Activated CD4-positive, alpha-beta T cell treated with anti-CD3 and anti-CD28 coated beads for 36 hours (primary cell): ENCODE results near the gene CYP1A2. TPM values are rescaled to one million over a fixed set of nuclear protein-coding genes. Genes with fewer than 3 reads are reported as not detected.

ENCODE experiments used
- ATAC-seq: fragments of 200-7000 bp; cut with Tn5 transposase; one replicate; pipeline ENCODE4 v1.10.0; 2021; ENCODE audit warnings: mild to moderate bottlenecking, moderate library complexity
- CTCF ChIA-PET: fragments of 350-600 bp; sonication (Branson Sonifier 250); formaldehyde crosslinking; loops from one replicate; lab custom pipeline; 2021; ENCODE audit warnings: antibody characterized with exemption; lab: Charles Lee
- POLR2A ChIA-PET: fragments of 350-600 bp; sonication (Branson Sonifier 250); formaldehyde crosslinking; loops from one replicate; lab custom pipeline; 2021; ENCODE audit warnings: antibody characterized with exemption, inconsistent platforms; lab: Charles Lee
- DNase-seq: peaks from one replicate; pipeline ENCODE4 v3.0.0-alpha.2; 2020
- H3K27ac Mint-ChIP-seq: one replicate; pipeline ENCODE4 v1.8.0; 2021; ENCODE audit warnings: mixed read lengths
- H3K27me3 Mint-ChIP-seq: one replicate; pipeline ENCODE4 v1.8.0; 2021; ENCODE audit warnings: mixed read lengths
- H3K36me3 Mint-ChIP-seq: one replicate; pipeline ENCODE4 v1.8.0; 2021; ENCODE audit warnings: low read depth, mixed read lengths
- H3K4me1 Mint-ChIP-seq: one replicate; pipeline ENCODE4 v1.8.0; 2021; ENCODE audit warnings: mixed read lengths
- H3K4me3 Mint-ChIP-seq: one replicate; pipeline ENCODE4 v1.8.0; 2021; ENCODE audit warnings: mild to moderate bottlenecking, moderate library complexity, mixed read lengths
- H3K9me3 Mint-ChIP-seq: one replicate; pipeline ENCODE4 v1.8.0; 2021; ENCODE audit warnings: low read depth, mixed read lengths
- intact Hi-C, 2 experiments: fragments of 100-400 bp; cut with DNase I in 1 of 2; cut with micrococcal nuclease in 1 of 2; formaldehyde crosslinking; loops; one replicate each; pipeline versions ENCODE4 v1.14.2 to v1.15.1; 2022 to 2024; cut with DNase I, micrococcal nuclease
- total RNA-seq, 2 experiments: library from RNA; stranded (reverse); gene quantifications; one replicate each; pipeline ENCODE4 v1.2.3, GENCODE V29; 2021

Gene CYP1A2
- total RNA-seq, 2 experiments from 2014 or later: not detected

- intact Hi-C loops: no loop called here
- ChIA-PET CTCF (interaction anchor here (0.5 to 22.1 kb wide), 17 partner anchors 2 to 380 kb away, joined by 3 to 743 read pairs (median 3); partner anchors contain the start of gene CSK), POLR2A (interaction anchor here (0.6 to 2.5 kb wide), 7 partner anchors 11 to 677 kb away, joined by 3 to 21 read pairs (median 5); no protein-coding TSS in a partner anchor)
- H3K4me3 Mint-ChIP-seq: peak overlapping the region; percentile 68
- H3K36me3 Mint-ChIP-seq: no peaks in the 10 kb centered on the region
- peaks cover 73% of the 10 kb centered on the region for H3K4me1 Mint-ChIP-seq
- DNase-seq (peak; percentile 76), ATAC-seq (peak; percentile 61)
- no peaks in the 10 kb centered on the region for H3K27me3 Mint-ChIP-seq
- H3K9me3 Mint-ChIP-seq: no peaks in the 10 kb centered on the region
- H3K27ac Mint-ChIP-seq: peak overlapping the region; percentile 99
Observed at GRCh38 chr15:74776821-74777768, 28.4 kb downstream of the CYP1A2 start.

DNA sequence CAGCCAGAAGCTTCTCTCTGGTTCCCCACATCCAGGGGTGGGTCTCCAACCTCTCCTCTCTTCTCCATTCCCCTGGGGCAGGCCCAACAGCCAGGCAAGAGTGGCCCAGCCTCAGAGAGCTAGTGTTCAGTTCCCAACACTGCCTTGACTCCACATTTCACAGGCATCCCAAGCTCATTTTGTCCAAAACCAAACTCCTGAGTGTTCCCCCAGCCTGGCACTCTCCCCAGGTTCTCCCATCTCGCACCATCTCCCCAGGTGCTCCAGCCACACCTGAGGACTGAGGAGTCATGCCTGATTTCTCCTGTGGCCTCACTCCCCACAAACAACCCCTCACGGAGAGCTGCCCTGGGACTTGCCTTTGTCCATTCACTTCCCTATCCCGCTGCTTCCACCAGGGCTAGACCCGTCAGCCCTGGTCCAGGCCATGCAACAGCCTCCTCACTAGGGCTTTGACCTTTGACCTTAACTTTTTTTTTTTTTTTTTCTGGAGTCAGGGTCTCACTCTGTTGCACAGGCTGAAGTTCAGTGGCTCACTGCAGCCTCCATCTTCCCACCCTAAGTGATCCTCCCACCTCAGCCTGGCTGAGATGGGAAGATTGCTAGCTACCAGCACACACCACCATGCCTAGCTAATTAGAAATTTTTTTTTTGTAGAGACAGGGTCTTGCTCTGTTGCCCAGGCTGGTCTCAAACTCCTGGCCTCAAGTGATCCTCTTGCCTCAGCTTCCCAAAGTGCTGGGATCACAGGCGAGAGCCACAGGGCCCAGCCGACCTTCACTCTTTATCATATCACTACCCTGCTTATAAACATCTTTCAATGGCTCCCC, 29.3 kb downstream of the CYP1A2 start:
- peak; percentile 2 for ATAC-seq
- POLR2A ChIA-PET: interaction anchor here (0.6 to 2.5 kb wide), 7 partner anchors 10 to 676 kb away, joined by 3 to 21 read pairs (median 5); no protein-coding TSS in a partner anchor
- CTCF ChIA-PET: interaction anchor here (0.5 to 22.1 kb wide), 17 partner anchors 2 to 384 kb away, joined by 3 to 743 read pairs (median 5); partner anchors contain the start of genes CSK and FAM219B
- H3K4me3 Mint-ChIP-seq: peak overlapping the region; percentile 68
- peak; percentile 6 for DNase-seq
- peak overlapping the region; percentile 99 for H3K27ac Mint-ChIP-seq
- intact Hi-C loops: no loop called here
- no peaks in the 10 kb centered on the region for H3K27me3 Mint-ChIP-seq
- H3K36me3 Mint-ChIP-seq: peaks cover 3% of the 10 kb centered on the region
- peaks cover 72% of the 10 kb centered on the region for H3K4me1 Mint-ChIP-seq
- no peaks in the 10 kb centered on the region for H3K9me3 Mint-ChIP-seq

DNA sequence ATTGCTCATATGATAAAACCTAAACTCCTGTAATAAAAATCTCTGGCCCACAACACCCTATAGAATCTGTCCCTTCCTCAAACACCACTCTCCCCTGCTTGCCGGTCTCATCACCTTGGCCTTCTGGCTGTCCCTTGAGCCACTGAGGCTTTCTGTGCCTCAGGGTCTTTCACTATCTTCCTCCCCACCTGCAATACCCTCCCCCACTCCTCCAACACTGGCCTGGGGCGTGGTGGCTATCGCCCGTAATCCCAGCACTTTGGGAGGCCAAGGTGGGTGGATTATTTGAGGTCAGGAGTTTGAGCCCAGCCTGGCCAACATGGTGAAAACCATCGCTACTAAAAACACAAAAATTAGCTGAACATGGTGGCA, 29.9 kb downstream of the CYP1A2 start:
- peak overlapping the region; percentile 99 for H3K27ac Mint-ChIP-seq
- intact Hi-C loops: no loop called here
- POLR2A ChIA-PET: interaction anchor here (0.9 to 3.5 kb wide), 3 partner anchors 10 to 15 kb away, joined by 3 to 26 read pairs (median 5); no protein-coding TSS in a partner anchor

GRCh38 chr15:74779162-74779648, 30.6 kb downstream of the CYP1A2 start:
- no peak for ATAC-seq
- ChIA-PET POLR2A (interaction anchor here (0.9 to 3.5 kb wide), 3 partner anchors 9 to 14 kb away, joined by 3 to 26 read pairs (median 3); no protein-coding TSS in a partner anchor), CTCF (interaction anchor here (1.2 to 22.1 kb wide), 9 partner anchors 4 to 385 kb away, joined by 3 to 743 read pairs (median 27); partner anchors contain the start of genes CSK and FAM219B)
- Mint-ChIP-seq H3K9me3 (no peaks in the 10 kb centered on the region), H3K36me3 (peaks cover 14% of the 10 kb centered on the region), H3K27me3 (no peaks in the 10 kb centered on the region), H3K4me1 (peaks cover 67% of the 10 kb centered on the region), H3K4me3 (peak overlapping the region; percentile 88), H3K27ac (peak overlapping the region; percentile 99)
- intact Hi-C loops: no loop called here
- DNase-seq: peak; percentile 5

More for the DNA sequence above, 29.9 kb downstream of the CYP1A2 start:
- no peaks in the 10 kb centered on the region for H3K27me3 Mint-ChIP-seq
- no peak for ATAC-seq
- no peak for DNase-seq
- peaks cover 9% of the 10 kb centered on the region for H3K36me3 Mint-ChIP-seq
- CTCF ChIA-PET: interaction anchor here (1.2 to 22.1 kb wide), 10 partner anchors 3 to 384 kb away, joined by 3 to 743 read pairs (median 24); partner anchors contain the start of genes CSK and FAM219B
- H3K4me1 Mint-ChIP-seq: peaks cover 72% of the 10 kb centered on the region
- H3K4me3 Mint-ChIP-seq: peak overlapping the region; percentile 88
- H3K9me3 Mint-ChIP-seq: no peaks in the 10 kb centered on the region

- Mint-ChIP-seq H3K9me3 (no peaks in the 10 kb centered on the region), H3K4me1 (peaks cover 63% of the 10 kb centered on the region), H3K4me3 (peak overlapping the region; percentile 88), H3K27ac (peak overlapping the region; percentile 99), H3K27me3 (no peaks in the 10 kb centered on the region), H3K36me3 (peaks cover 29% of the 10 kb centered on the region)
- DNase-seq (peak; percentile 69), ATAC-seq (peak; percentile 4)
- intact Hi-C loops: loop anchor here (1.0 to 10.0 kb wide), 13 partner anchors 8 to 786 kb away; partner anchors contain the start of genes COX5A (in 2 of the 2), ARID3B (in 1 of the 2), C15orf39 (in 1 of the 2) and MPI (in 1 of the 2)
- CTCF ChIA-PET: interaction anchor here (0.6 to 22.1 kb wide), 12 partner anchors 5 to 377 kb away, joined by 3 to 743 read pairs (median 14); partner anchors contain the start of genes CSK and FAM219B
- POLR2A ChIA-PET: interaction anchor here (0.6 to 3.5 kb wide), 6 partner anchors 9 to 158 kb away, joined by 3 to 26 read pairs (median 4); partner anchors contain the start of gene COX5A
Observed at GRCh38 chr15:74780523-74781430, 32.1 kb downstream of the CYP1A2 start.

DNA sequence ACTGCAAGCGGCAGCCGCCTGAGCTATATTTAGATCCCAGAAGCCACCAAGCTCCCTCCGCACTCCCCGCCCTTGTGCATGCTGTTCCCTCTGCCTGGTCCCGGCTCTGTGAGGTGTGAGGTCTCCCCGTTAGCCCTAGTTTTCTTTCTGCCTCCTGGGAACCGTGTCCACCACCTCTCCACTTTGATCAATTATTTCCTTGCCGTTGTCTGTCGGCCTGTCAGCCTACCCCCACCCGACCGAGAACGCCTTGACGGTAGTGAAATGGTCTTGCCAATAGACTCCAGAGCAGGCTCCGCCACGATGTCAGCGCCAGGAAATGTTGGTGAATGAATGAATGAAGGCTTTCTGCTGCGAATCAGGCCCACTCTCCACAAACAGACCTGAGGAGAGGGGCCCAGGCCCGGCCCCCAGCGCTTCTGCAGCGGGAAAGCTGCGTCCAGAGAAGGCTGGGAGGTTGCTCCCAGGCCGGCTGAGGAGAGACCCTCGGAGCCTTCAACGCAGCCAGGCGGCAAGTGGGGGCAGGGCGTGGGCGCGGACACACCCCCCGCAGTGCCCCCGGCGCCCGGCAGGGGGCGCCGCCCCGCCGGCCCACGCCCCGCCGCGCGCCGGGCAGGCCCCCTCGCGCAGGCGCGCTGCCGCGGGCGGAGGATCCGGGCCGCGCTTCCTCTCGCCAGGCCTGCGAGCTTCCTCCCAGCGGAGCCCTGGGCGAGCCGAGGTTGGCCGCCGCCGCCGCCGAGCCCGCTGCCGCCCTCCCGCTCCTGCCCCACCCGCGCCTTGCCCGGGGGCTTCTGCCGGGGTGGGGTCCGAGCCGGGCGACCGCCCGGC, 33.0 kb downstream of the CYP1A2 start, which contains the start of gene CSK:
CSK (plus strand) TSS at position 650 of the 828 bp plus-strand sequence. CDS start 16,218 bp downstream, outside the sequence.
- POLR2A ChIA-PET: interaction anchor here (0.5 to 3.5 kb wide), 3 partner anchors 10 to 88 kb away, joined by 3 to 26 read pairs (median 4); no protein-coding TSS in a partner anchor
- Mint-ChIP-seq H3K9me3 (no peaks in the 10 kb centered on the region), H3K27ac (peak within 1 kb of the TSS; percentile 100), H3K36me3 (peaks cover 35% of the 10 kb centered on the region), H3K4me3 (peak within 1 kb of the TSS; percentile 89), H3K4me1 (peaks cover 56% of the 10 kb centered on the region), H3K27me3 (no peaks in the 10 kb centered on the region)
- DNase-seq (peak; percentile 84), ATAC-seq (peak; percentile 27)
- CTCF ChIA-PET: interaction anchor here (0.6 to 22.1 kb wide), 9 partner anchors 6 to 164 kb away, joined by 3 to 743 read pairs (median 27); partner anchors contain the start of genes CSK and FAM219B
- intact Hi-C loops: loop anchor here (1.0 to 10.0 kb wide), 17 partner anchors 10 to 787 kb away; partner anchors contain the start of genes ARID3B (in 2 of the 2), COX5A (in 2 of the 2), C15orf39 (in 1 of the 2) and MPI (in 1 of the 2)

GRCh38 chr15:74782259-74783071, 33.8 kb downstream of the CYP1A2 start:
- H3K27me3 Mint-ChIP-seq: no peaks in the 10 kb centered on the region
- ATAC-seq: peak; percentile 1
- H3K36me3 Mint-ChIP-seq: peaks cover 39% of the 10 kb centered on the region

More at GRCh38 chr15:74782259-74783071, 33.8 kb downstream of the CYP1A2 start:
- peak overlapping the region; percentile 100 for H3K27ac Mint-ChIP-seq
- H3K4me1 Mint-ChIP-seq: peaks cover 53% of the 10 kb centered on the region
- no peaks in the 10 kb centered on the region for H3K9me3 Mint-ChIP-seq
- intact Hi-C loops: loop anchor here (1.0 to 10.0 kb wide), 12 partner anchors 18 to 788 kb away; partner anchors contain the start of genes ARID3B (in 2 of the 2), C15orf39 (in 1 of the 2), COX5A (in 1 of the 2) and MPI (in 1 of the 2)
- ChIA-PET CTCF (interaction anchor here (0.6 to 22.1 kb wide), 12 partner anchors 5 to 239 kb away, joined by 3 to 743 read pairs (median 12); partner anchors contain the start of gene CSK), POLR2A (interaction anchor here (0.5 to 3.5 kb wide), 3 partner anchors 11 to 87 kb away, joined by 3 to 26 read pairs (median 20); no protein-coding TSS in a partner anchor)
- H3K4me3 Mint-ChIP-seq: peak overlapping the region; percentile 89
- peak; percentile 78 for DNase-seq
